Fibroblast of skin of right biceps (primary cell): ENCODE measurements around the gene ODC1.

Source experiments
- DNase-seq: peaks from one replicate; pipeline ENCODE4 v3.0.0-alpha.2; 2013

ODC1 gene

DNA sequence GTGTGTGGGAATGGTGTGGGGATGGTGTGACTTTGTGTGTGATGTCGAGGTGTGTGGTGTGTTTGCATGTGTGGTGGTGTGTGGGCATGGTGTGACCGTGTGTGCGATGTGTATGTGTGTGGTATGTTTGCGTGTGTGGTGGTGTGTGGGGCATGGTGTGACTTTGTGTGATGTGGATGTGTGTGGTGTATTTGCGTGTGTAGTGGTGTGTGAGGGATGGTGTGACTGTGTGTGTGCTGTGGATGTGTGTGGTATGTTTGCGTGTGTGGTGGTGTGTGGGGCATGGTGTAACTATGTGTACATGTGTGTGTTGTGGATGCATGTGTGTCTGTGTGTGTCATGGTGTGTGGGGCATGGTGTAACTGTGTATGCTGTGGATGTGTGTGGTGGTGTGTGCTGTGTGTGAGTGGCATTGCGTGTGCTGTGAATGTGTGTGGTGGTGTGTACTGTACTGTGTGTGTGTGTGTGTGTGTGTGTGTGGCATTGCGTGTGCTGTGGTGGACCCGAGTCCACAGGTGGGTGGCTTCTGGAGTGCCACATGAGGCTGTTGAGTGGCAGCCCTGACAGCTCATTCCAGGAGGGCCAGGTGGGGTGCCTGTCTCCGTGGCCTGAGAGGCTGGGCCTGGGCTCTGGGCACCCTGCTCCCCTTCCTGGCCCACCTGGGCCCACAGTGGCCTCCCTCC, 14.7 kb downstream of the ODC1 start:
- no peak for DNase-seq

DNA sequence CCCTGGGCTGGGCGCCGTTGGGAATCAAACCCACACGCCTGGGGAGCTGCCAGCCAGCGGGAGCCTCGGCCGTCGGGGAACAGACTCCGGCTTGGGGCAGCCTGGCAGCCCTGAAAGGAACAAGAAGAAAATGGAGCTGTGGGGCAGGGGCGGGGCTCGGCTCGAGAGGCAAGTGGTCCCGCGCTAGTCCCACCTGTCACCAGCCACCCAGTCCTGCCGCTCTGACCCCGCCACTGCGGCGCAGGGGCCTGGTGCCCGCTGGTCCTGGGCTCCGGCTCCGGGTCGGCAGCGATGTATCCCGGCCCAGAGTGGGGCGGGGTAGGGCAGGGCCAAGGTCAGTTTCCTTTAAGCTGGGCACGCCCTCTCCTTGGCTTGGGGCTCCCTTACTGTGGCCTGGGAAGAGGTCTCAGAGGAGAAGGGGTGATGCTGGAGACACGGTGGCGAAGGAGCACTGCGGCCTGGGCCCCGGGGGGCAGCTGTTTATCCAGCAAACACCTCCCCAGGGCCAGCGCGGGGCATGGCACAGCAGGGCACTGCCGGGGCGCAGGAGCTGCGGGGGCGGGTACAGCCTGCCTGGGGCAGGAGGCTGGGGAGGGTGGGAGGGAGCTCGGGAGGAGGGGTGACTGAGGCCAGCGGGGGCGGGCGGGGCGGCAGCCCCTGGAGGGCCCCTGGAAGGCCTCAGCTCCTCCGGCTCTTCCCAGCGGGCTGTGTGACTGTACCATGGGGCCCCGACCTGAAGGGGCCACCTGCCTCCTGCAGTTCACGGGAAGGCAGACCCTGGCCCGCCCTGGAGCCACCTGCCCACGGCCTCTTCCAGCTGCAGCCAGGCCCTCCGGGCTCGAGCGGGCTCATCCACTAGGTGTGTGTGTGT, 15.6 kb downstream of the ODC1 start:
- no peak for DNase-seq

DNA sequence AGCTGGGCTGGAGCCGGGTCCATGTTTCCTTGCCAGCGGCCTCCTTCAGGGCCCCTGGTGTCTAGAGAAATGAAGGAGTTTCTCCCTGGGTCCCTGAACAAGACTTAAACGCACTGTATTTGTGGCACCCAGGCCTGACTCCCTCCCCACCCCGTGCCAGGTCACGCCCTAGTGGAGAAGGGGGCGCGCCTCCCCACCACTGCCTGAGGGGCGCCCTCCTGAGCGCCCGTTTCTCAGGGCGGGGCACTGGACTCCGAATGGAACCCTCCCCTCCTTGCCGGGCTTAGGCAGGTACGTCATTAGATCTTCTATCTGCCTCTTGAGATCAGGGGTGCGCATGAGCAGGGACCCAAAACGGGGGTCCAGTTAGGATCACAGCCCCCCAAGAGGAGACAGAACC, 16.3 kb downstream of the ODC1 start:
- DNase-seq = no peak

DNA sequence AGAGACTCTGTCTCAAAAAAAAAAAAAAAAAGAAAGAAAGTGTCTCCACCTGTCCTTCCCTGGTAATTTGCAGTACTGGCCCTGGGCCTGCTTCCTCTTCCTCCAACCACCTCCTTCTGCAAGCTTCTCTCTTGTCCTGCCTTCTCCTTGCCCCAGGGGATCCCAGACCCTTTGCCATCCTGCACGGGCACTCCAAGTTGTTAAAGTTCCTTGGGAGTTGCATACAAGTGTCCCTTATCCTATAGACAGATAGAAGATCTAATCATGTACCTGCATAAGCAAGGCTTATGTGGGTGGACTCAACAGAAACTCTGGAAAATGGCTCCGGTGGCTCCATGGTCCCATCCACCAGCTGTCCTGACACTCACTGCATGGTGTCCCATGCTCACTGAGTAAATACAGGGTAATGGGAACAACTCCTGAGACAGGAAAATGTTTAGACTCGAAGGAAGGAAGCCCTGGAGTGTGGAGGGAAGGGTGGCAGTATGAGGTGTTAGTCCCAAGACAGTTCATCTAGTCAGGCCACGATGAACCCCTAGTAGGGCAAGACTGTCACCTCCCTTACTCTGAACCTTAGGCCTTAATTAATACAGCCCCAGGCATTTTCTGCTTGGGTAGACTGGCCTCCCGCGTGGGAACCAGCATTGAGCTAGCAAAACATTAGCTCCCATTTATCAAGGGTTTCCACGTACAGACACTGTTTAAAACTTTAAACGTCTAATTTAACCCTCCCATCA, 17.1 kb downstream of the ODC1 start:
- DNase-seq = no peak

DNA sequence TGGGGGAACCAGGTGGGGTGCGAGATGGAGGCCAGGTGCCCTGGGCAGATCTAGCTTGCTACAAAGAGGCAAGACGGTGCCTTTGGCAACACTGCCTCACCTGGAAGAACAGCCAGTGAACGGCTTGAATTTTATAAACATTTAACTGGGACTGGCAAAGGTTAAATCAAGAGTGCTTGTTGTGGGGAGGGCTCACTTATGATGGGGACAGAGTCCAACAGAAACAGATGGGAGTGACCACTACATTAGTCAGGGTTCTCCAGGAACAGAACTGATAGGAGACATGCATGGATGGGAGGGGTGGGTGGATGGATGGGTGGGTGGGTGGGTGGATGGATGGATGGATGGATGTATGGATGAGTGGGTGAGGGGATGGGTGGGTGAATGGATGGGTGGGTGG, 19.2 kb downstream of the ODC1 start:
- DNase-seq = no peak

DNA sequence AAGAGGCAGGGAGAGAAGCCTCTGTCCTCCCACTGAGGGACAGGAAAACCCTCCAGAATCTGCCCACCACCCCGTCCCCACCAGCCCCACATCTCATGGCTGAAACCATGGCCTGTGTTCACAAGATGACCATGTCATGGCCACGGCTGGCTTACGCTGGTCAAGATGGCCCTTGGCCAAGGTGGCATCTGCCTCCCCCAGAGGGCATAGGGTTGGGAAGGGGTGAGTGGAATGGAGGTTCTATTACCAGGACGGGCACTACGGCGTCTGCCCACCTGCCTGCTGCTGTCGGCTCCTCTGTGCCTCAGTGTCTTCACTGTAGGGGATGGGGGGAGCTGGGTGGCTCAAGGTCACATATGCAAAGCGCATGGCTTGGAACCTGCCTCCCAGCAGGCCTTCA, 19.8 kb downstream of the ODC1 start:
- no peak for DNase-seq

DNA sequence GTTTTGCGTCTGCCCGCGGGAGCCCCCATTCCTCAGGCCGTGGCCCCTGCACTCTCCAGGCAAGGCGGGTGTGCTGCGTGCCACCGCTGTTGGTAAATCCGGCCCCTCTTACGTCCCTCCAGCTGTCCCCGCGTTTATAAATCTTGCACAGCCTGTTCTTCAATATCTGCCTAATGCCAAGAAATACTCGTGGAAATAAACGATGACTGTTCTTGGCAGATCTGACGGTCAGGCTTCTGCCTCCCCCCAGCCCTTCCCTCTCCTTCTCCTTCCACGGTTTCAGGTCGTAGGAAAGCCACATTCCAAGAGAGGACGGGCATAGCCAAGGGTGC, 20.5 kb downstream of the ODC1 start:
- DNase-seq = no peak

DNA sequence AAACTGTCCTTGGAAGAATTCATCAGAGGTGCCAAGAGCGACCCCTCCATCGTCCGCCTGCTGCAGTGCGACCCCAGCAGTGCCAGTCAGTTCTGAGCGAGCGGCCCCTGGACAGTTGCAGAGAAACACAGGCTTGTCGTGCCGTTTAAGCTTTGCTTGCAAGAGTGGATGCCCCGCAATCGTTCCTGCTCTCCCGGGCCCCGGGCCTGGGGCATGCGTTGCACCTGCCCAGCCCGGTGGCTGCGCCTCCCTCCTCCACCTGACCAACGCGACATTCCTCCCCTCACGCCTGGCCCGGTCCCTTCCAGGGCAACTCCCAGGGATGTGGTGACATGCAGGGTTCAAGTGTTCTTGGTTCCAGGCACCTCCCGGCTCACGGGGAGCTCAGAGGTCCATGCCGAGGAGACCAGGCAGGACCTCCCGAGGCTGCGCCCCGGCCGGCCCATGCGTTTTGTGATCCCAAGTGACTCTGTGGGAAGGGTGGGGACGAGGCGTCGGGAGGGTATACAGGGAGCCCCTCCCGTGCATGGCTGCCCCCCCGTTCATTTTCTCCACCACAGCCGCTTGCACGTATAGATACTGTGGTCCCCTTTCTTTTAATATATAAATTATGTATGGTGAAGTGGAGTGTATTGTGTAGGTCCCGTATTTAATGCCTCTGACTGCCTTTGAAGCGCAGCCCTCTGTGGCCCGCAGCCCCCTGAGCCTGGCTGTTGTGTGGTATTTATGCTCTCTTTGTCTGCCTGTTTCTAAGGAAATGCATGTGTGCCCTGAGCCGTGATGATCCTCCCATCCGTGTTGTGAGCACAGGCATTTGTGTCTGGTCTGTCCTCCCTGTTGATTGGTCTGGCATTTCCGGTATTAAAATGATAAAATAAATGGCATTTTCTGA, 21.2 kb downstream of the ODC1 start:
- no peak for DNase-seq

DNA sequence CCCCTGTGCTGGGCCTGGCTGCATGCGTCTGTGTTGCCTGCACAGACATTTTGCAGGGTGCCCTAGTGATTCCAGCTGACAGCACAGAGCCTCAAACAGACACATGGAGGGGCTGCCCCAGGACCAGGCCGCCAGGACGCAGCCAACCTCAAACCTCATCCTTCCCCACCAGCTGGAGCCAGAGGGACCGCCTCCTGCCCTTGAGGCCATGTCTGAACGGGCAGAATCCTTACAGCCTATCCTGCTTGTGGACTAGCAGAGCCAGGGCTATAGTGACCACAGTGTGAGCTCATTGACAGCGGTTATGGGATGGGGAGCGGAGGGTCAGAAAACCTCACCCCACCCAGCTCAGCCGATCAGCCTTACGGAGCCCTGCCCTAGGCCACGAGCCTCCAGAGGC, 22.4 kb downstream of the ODC1 start:
- DNase-seq = no peak

DNA sequence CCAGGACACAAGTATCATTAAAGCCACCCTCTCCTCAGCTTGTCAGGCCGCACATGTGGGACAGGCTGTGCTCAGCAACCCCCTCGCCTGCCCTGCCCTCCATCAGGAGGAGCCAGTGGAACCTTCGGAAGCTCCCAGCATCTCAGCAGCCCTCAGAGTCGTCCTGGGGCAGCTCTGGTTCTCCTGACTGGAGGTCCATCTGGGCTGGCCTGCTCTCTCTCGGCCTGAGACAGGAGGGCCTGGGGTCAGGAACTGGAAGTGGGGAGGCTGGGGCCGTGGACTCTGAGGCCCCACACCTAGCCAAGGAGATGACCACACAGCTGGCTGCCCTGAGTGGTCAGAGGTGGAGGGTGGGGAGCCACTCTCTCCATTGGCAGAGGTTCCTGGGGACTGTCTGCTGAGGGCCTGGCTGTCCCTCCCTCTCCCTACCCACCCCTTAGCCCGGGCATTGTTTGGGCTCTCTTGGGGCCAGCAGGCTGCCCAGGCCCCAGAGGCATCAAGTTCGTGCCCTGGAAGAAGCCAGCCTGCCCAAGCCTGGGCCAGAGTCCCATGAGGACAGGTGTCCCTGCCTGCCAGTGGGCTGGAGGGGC, 23.1 kb downstream of the ODC1 start:
- DNase-seq = no peak

DNA sequence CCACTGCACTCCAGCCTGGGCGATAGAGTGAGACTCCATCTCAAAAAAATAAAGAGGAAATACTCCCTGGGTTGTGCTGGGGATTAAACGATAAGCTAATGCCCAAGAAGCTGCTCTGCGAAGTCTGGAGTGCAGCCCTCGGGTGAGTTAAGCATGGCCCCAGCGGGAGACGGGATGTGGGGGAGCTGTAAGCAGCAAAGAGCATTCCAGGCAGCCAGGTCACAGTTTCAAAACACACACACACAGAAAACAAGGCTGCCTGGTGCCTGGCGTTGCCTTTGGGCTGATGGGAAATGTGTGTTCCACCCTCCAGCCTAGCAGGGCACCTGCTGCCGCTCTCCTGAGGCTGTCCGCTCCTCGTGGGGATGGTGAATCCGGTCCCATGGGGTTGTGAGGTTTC, 24.1 kb downstream of the ODC1 start:
- DNase-seq = peak; percentile 90

DNA sequence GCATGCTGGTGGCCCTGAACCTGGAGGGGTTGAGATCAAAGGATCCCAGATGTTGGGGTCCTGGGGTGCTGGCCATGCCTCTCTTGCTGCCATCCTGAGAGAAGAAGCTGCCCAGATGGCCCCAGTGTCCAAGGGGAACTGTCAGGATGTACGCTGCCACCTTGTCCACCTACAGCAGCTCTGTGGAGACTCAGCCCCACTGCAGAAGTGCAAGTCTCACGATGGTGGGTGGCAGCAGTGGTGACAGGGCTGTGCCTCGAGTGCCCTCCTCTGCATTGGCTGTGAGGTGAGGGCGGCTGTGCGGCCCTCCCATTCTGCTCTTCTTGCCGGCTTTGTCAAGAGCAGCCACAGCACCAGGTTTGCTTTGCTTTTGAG, 24.7 kb downstream of the ODC1 start:
- no peak for DNase-seq

DNA sequence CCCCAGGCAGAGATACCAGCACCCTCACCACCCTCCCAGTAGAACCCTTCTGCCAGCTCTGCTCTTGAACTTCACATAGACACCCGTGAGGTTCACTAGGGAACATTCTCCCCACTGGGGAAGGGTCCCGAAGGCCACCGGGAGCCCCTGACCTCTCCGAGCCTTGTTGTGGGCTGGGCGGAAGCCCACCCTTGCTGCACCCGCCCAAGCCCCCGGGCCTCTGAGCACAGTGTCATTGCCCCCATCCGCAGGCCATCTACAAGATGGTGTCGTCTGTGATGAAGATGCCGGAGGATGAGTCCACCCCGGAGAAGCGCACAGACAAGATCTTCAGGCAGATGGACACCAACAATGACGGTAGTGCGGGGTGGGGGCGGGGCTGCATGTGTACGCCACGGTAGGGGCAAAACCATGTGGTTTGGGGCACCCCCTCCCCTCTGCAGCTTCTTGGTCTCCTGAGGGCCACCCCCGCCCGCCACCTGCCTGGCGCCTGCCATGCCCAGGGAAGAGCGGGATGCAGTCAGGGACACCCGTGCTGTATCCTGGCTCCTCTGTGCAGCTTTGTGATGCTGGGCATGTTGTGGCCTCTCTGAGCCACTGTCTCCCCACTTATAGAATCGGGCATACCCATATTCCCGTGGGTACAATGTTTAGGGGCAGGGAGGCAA, 25.3 kb downstream of the ODC1 start:
- no peak for DNase-seq

DNA sequence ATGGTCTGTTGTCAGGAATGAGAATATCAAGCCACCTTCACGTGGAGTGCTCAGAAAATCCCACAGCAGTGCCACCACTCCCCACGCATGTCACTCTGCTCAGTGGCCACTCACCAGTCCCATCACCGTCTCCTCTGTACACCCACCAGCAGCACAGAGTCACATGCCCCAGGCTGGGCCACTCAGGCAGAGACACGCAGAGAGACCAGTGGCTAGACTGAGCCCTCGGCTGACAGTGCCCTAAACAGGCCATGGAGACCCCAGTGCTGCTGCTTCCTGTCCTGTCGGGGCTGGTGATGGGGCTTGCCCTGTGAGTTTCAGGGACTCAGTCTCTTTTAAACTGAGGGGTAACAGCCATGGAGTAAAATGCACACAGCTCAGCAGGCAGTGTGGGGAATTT, 25.9 kb downstream of the ODC1 start:
- DNase-seq = no peak

DNA sequence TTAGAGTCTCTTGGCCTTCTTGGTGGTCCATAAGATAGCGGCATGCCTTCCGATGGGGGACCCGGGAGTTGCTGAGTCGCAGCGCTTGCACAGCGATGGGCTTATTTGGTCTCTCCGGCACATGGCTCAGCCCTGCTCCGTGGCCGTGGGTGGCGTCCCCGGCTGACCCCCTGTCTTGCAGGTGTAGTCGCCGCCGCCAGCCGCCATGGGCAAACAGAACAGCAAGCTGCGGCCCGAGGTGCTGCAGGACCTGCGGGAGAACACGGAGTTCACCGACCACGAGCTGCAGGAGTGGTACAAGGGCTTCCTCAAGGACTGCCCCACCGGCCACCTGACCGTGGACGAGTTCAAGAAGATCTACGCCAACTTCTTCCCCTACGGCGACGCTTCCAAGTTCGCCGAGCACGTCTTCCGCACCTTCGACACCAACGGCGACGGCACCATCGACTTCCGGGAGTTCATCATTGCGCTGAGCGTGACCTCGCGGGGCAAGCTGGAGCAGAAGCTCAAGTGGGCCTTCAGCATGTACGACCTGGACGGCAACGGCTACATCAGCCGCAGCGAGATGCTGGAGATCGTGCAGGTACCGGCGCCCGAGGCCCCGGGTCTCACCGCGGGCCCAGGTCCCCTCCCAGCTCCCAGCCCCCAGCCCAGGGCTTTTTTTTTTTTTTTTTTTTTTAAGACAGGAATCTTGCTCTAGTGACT, 28.4 kb downstream of the ODC1 start:
- no peak for DNase-seq

DNA sequence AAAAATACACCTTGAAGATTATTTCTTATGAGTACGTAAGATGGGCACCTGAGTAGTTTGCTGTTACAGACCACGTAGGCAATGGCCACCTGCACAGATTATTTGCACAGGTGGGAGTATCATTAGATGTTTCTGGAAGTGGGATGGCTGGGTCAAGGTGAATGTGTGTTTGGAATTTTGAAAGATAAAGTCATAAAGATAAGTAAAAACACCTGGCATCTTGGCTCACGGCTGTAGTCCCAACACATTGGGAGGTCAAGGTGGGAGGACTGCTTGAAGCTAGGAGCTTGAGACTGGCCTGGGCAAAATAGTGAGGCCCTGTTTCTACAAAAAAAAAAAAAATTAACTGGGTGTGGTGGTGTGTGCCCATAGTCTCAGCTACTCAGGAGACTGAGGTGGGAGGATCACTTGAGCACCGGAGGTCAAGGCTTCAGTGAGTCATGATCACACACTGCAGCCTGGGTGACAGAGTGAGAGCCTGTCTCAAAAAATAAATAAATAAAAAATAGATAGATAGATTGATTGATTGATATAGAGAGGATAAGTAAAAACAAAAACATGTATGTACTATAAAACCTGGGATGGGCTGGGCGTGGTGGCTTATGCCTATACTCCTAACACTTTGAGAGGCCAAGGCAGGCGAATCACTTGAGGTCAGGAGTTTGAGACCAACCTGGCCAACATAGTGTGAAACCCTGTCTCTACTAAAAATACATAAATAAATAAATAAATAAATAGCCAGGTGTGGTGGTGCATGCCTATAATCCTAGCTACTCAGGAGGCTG, 30.4 kb downstream of the ODC1 start:
- DNase-seq = no peak

DNA sequence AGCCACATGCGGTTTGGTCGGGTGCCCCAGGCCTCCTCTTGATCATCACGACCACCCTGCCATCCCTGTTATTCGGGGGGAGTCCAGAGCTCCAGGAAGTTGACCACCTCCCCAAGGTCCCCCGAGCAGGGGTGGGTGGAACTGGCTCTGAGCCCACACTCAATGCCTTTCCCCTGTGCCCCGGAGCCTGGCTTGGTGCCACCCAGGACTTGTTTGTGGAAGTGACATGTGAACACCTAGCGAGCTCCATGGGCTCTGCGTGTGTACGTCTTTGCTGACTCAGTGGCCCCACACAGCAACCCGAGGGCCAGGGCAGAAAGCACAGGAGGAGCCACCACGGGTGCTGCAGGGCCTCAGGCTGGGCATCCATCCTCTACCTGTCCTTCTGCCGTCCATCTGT, 32.5 kb downstream of the ODC1 start:
- DNase-seq = no peak

DNA sequence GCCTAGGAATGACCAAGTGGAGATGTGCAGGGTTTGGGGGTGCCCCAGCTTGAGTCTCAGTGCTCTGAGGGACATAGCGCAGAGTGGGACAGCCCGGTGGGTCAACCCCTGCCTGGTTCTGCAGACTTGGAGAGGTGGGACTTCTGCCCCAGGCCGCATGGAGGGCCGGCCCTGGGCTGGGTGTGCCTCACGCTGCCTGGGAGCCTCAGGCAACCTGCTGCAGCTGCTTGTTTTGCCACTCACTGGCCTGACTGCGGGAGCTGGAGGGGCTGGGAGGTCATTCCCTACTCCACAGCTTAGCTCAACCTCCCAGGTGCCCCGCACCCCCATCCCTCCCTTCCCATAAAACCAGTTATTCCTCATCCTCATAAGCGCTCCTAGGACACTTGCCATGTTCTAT, 33.1 kb downstream of the ODC1 start:
- no peak for DNase-seq

DNA sequence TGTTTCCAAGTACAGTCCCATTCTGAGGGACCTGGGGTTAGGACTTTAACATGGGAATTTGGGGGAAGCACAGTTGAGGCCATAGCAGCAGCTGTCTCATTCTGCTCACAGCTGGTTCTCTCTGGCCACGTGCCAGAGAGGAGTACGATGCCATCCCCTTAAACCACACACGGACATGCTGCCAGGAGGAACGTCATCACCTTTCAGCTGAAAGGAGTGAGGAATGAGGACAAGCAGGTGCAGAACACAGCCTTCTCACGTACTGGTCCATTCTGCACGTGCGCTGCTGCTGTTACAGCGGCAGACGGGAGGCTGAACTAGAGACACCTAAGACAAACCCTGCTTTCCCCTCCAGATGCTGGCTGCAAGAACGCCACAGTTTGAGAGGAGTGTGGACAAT, 33.5 kb downstream of the ODC1 start:
- DNase-seq = no peak

DNA sequence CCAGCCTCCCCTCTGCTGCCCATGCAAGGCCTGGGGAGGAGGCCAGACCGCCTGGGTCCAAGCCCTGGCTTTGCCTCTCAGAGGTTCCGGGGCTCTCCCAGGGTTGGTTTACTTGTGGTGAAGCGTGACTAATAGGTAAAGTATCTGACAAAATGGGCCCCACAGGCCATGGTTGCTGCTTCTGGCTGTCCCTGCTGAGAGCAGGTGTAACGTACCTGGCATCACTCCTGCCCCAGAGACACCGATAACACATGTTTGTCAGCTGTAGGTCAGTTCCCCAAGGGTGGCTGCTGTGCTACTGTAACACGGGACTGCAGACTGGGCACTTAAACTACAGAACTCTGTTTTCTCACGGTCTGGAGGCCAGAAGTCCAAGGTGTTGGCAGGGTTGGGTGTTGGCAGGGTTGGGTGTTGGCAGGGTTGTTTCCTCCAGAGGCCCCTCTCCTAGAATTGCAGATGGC, 34.1 kb downstream of the ODC1 start:
- peak; percentile 27 for DNase-seq
